Naive thymus-derived CD8-positive, alpha-beta T cell (primary cell): ENCODE measurements around the gene RAD51B. TPM values are rescaled to one million over a fixed set of nuclear protein-coding genes. Genes with fewer than 3 reads are reported as not detected.
"Not testable (repeated sequence)": the region's sequence is repeated elsewhere in the genome, so short reads cannot be mapped to it uniquely, and the experiment has no call there.

Experiments used
- ATAC-seq, 2 donors: fragments of 150-1000 bp; cut with Tn5 transposase in 1 of 2; sonication (Bioruptor Pico), chemical (Tn5 transposase) in 1 of 2; 1 replicate in 1 of 2; 2 replicates in 1 of 2; pipeline ENCODE4 v1.10.0; 2021; ENCODE audit warnings: mild to moderate bottlenecking in 2 of 2, moderate library complexity in 2 of 2
- POLR2A ChIA-PET: fragments of 350-600 bp; sonication (Branson Sonifier 250); formaldehyde crosslinking; loops from one replicate; lab custom pipeline; 2021; ENCODE audit warnings: antibody characterized with exemption; lab: Charles Lee
- DNase-seq, 10 donors: peaks; one replicate each; pipeline versions ENCODE4 v3.0.0 to v3.0.0-alpha.2; 2020 to 2022
- H3K27ac Mint-ChIP-seq, 10 donors: one replicate each; pipeline ENCODE4 v1.8.0; 2020 to 2022; ENCODE audit warnings: mild to moderate bottlenecking in 10 of 10, mixed read lengths in 10 of 10, moderate library complexity in 4 of 10, inconsistent platforms in 1 of 10
- H3K27me3 Mint-ChIP-seq, 5 donors: one replicate each; pipeline ENCODE4 v1.8.0; 2021 to 2022; ENCODE audit warnings: mixed read lengths in 5 of 5
- H3K36me3 Mint-ChIP-seq, 3 donors: one replicate each; pipeline ENCODE4 v1.8.0; 2020 to 2022; ENCODE audit warnings: mixed read lengths in 3 of 3, mild to moderate bottlenecking in 2 of 3, inconsistent platforms in 1 of 3
- H3K4me1 Mint-ChIP-seq, 4 donors: one replicate each; pipeline ENCODE4 v1.8.0; 2021 to 2022; ENCODE audit warnings: mixed read lengths in 4 of 4
- H3K4me3 Mint-ChIP-seq, 10 donors: one replicate each; pipeline ENCODE4 v1.8.0; 2020 to 2022; ENCODE audit warnings: mild to moderate bottlenecking in 10 of 10, mixed read lengths in 10 of 10, moderate library complexity in 6 of 10, inconsistent platforms in 1 of 10
- H3K9me3 Mint-ChIP-seq, 9 donors: one replicate each; pipeline ENCODE4 v1.8.0; 2020 to 2022; ENCODE audit warnings: mixed read lengths in 9 of 9, mild to moderate bottlenecking in 3 of 9, inconsistent platforms in 1 of 9, moderate library complexity in 1 of 9
- polyA plus RNA-seq, 3 donors: library from polyadenylated mRNA; unstranded; fragments of 300-500 nt; fragmentation: Illumina TruSeq; gene quantifications; one replicate each; pipeline ENCODE4 v1.2.3, GENCODE V29; 2021
- total RNA-seq, 8 experiments: library from RNA in 2 of 8; stranded (reverse) in 2 of 8; gene quantifications; one replicate each; pipeline ENCODE4 v1.2.3 and lab custom pipeline; 2021 to 2026

The RAD51B gene
- total and polyA plus RNA-seq, 5 experiments from 2014 or later = 15.1 to 30.0 (median 26.4) TPM

GRCh38 chr14:68693926-68694325 is 874.3 kb downstream of the RAD51B start:
- Mint-ChIP-seq H3K4me1 (peaks cover 21 to 50% (median 34%) of the 10 kb centered on the region in 4 donors), H3K27ac (peak overlapping the region in 3 of 10 donors; percentile 2 to 47 (median 31)), H3K4me3 (no peak overlapping the region), H3K9me3 (no peaks in the 10 kb centered on the region), H3K36me3 (no peaks in the 10 kb centered on the region), H3K27me3 (no peaks in the 10 kb centered on the region)
- ATAC-seq (no peak), DNase-seq (no peak)
- POLR2A ChIA-PET = interaction anchor here (0.6 to 2.0 kb wide), 5 partner anchors 8 to 214 kb away, joined by 3 to 8 read pairs (median 5); no protein-coding TSS in a partner anchor

DNA sequence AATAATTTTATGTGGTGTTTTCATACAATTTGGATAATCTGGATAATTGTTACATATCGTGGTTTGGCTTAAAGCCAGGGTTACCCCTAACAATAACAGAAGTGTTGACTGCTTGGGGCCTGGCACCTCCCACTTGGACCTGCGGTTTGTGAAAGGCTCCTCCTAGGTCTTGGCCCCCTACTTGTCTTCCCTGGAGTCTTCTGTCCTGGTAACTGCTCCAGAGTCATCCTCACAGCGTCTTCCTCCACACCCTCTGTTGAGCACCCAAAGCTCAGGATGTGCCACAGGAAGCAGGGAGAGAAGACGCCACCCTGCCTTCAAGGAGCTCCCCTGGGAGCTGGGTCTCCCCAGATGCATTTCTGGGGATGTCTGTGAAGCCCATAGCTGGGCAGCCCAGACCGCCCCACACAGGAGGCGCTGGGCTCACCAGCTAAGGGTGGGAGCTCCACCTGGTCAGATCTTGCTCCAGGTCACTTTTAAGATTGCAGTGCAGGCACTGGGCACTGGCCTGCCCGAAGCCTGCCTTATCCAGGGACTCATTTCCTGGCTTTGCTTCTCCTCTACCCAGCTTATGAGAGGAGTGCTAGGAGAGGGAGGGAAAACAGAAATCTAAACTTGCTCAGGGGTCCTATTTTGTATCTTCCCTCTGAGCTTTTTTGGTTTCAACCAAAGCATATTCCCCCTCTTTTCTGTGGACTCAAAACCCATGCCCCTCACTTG is 875.1 kb downstream of the RAD51B start:
- H3K27me3 Mint-ChIP-seq = no peaks in the 10 kb centered on the region

DNA sequence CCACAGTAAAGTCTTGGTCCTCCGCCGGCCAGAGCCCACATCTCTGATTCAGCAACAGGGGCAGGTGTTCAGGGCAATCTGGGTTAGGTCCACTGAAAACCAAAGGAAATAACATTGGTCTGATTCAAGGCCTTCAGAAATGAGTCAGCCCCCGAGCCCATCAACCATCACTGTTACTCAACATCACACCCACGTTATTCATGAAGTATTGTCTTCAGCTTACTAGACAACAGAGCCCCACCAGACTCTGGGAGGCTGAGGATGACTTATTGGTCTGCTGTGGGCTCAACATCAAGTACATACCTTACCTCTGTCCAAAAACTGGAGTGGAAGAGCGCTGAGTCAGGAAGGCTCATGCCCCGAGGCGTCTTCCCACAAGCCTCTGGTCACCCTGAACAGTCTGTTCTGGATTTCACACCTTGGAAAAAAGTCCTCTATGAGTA is 875.8 kb downstream of the RAD51B start:
- H3K4me1 Mint-ChIP-seq = peaks cover 16 to 40% (median 28%) of the 10 kb centered on the region in 4 donors
- peak overlapping the region in 7 of 10 donors; percentile 7 to 79 (median 64) for H3K27ac Mint-ChIP-seq
- no peaks in the 10 kb centered on the region for H3K36me3 Mint-ChIP-seq
- no peaks in the 10 kb centered on the region for H3K9me3 Mint-ChIP-seq
- H3K4me3 Mint-ChIP-seq = peak overlapping the region in 1 of 10 donors; percentile 26
- ATAC-seq (no peak), DNase-seq (no peak)
- H3K27me3 Mint-ChIP-seq = no peaks in the 10 kb centered on the region
- POLR2A ChIA-PET = interaction anchor here (1.7 to 2.0 kb wide), 2 partner anchors 10 to 86 kb away, joined by 5 to 8 read pairs; no protein-coding TSS in a partner anchor

More for the DNA sequence above, 875.1 kb downstream of the RAD51B start:
- Mint-ChIP-seq H3K4me3 (no peak overlapping the region), H3K4me1 (peaks cover 16 to 43% (median 28%) of the 10 kb centered on the region in 4 donors), H3K27ac (peak overlapping the region in 3 of 10 donors; percentile 7 to 68 (median 61)), H3K9me3 (no peaks in the 10 kb centered on the region), H3K36me3 (no peaks in the 10 kb centered on the region)
- no peak for DNase-seq
- POLR2A ChIA-PET = interaction anchor here (1.6 to 2.0 kb wide), 3 partner anchors 9 to 87 kb away, joined by 4 to 8 read pairs (median 5); no protein-coding TSS in a partner anchor
- no peak for ATAC-seq

DNA sequence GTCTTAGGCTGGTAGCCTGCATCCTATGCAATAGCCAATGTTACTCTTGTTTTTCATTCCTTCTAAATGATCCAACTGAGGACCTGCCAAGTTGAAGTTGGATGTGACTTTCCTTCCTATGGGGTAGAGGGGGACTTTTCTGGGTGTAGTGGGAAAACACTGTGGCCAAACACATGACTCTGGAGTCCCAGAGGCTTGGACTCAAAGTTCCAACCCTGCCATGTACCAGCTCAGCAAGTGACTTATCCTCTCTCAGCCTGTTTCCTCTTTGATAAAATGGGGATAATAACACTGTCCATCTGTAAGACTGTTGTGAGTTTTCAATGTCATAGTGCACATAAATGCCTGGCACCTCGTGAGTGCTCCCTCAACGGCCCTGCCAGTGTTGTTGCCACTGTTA is 876.3 kb downstream of the RAD51B start:
- Mint-ChIP-seq H3K4me1 (peaks cover 16 to 40% (median 28%) of the 10 kb centered on the region in 4 donors), H3K27ac (peak overlapping the region in 2 of 10 donors; percentile 64 to 68), H3K9me3 (peaks cover 0 to 3% (median 0%) of the 10 kb centered on the region in 9 donors), H3K4me3 (no peak overlapping the region), H3K27me3 (no peaks in the 10 kb centered on the region), H3K36me3 (peaks cover 0 to 3% (median 0%) of the 10 kb centered on the region in 3 donors)
- DNase-seq = no peak
- POLR2A ChIA-PET = no interaction called here
- no peak for ATAC-seq

GRCh38 chr14:68696266-68696665 is 876.7 kb downstream of the RAD51B start:
- Mint-ChIP-seq H3K27me3 (no peaks in the 10 kb centered on the region), H3K27ac (peak overlapping the region in 1 of 10 donors; percentile 68), H3K36me3 (peaks cover 0 to 7% (median 0%) of the 10 kb centered on the region in 3 donors), H3K9me3 (peaks cover 0 to 6% (median 0%) of the 10 kb centered on the region in 9 donors), H3K4me1 (peaks cover 18 to 39% (median 28%) of the 10 kb centered on the region in 4 donors), H3K4me3 (no peak overlapping the region)
- POLR2A ChIA-PET = no interaction called here
- no peak for DNase-seq
- no peak for ATAC-seq

DNA sequence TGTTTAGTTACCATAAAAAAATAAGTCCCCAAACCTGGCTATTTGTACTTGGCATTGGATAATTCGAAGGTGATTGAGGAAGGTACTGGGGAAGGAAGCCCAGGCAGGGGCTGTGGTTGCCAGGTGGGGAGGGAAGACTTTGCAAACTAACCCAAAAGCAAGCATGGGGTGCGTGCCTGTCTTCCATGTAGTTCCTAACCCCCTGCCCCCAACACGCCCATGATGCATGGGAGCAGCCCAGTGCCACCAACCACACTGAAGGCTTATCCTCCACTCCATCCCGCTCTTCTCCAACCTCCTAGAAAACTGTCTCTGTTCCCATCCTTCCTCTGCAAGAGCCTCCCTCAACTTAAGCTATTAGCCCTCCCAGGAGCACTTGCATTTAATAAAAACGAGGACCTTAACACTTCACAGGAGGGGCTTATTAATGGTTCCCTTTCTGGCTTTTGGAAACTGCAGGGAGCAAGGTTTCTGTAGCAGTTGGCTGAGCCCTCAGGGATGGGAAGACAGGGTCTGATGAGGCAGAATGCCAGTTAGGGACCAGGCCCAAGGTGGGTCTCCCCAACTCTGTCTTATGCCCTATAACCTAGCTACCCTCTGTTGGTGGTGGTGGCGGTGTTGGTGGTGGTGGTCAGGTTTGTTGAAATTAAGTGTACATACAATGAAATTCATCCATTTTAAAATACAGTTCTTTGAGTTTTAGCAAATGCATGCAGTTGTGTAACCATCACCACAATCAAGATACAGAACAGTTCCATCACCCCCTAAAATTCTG is 877.3 kb downstream of the RAD51B start:
- peaks cover 17 to 36% (median 27%) of the 10 kb centered on the region in 4 donors for H3K4me1 Mint-ChIP-seq
- peaks cover 0 to 8% (median 0%) of the 10 kb centered on the region in 3 donors for H3K36me3 Mint-ChIP-seq
- H3K4me3 Mint-ChIP-seq = peak overlapping the region in 1 of 10 donors; percentile 56
- H3K9me3 Mint-ChIP-seq = peaks cover 0 to 6% (median 0%) of the 10 kb centered on the region in 9 donors
- no peaks in the 10 kb centered on the region for H3K27me3 Mint-ChIP-seq
- DNase-seq (no peak), ATAC-seq (no peak)
- H3K27ac Mint-ChIP-seq = no peak overlapping the region
- POLR2A ChIA-PET = no interaction called here

DNA sequence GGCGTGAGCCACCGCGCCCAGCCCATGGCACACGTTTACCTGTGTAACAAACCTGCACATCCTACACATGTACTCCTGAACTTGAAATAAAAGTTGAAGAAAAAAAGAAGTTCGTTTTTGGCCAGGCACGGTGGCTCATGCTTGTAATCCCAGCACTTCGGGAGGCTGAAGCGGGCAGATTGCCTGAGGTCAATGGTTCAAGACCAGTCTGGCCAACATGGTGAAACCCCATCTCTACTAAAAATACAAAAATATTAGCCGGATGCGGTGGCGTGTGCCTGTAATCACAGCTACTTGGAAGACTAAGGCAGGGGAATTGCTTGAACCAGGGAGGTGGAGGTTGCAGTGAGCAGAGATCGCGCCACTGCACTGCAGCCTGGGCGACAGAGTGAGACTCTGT is 879.2 kb downstream of the RAD51B start:
- not testable (repeated sequence) for H3K9me3 Mint-ChIP-seq

GRCh38 chr14:68701001-68701741 is 881.6 kb downstream of the RAD51B start:
- POLR2A ChIA-PET = no interaction called here
- ATAC-seq (no peak), DNase-seq (no peak)
- Mint-ChIP-seq H3K4me3 (no peak overlapping the region), H3K4me1 (peaks cover 0 to 6% (median 1%) of the 10 kb centered on the region in 4 donors), H3K36me3 (peaks cover 0 to 8% (median 0%) of the 10 kb centered on the region in 3 donors), H3K27me3 (no peaks in the 10 kb centered on the region), H3K27ac (peak overlapping the region in 3 of 10 donors; percentile 20 to 67 (median 28)), H3K9me3 (peaks cover 0 to 6% (median 0%) of the 10 kb centered on the region in 9 donors)

More for the DNA sequence above, 879.2 kb downstream of the RAD51B start:
- not testable (repeated sequence) for ATAC-seq, H3K4me3 Mint-ChIP-seq, H3K27me3 Mint-ChIP-seq, DNase-seq, H3K36me3 Mint-ChIP-seq, H3K27ac Mint-ChIP-seq
- POLR2A ChIA-PET = interaction anchor here (1.0 kb wide), 1 partner anchor 10 kb away, joined by 3 read pairs; no protein-coding TSS in a partner anchor
- H3K4me1 Mint-ChIP-seq = peaks cover 9 to 21% (median 15%) of the 10 kb centered on the region in 4 donors

GRCh38 chr14:68702135-68702534 is 882.6 kb downstream of the RAD51B start:
- peaks cover 0 to 6% (median 0%) of the 10 kb centered on the region in 9 donors for H3K9me3 Mint-ChIP-seq
- H3K4me1 Mint-ChIP-seq = peaks cover 0 to 6% (median 1%) of the 10 kb centered on the region in 4 donors
- no peak for DNase-seq
- H3K27me3 Mint-ChIP-seq = no peaks in the 10 kb centered on the region
- H3K4me3 Mint-ChIP-seq = no peak overlapping the region
- peaks cover 0 to 8% (median 0%) of the 10 kb centered on the region in 3 donors for H3K36me3 Mint-ChIP-seq
- ATAC-seq = no peak
- H3K27ac Mint-ChIP-seq = no peak overlapping the region
- POLR2A ChIA-PET = interaction anchor here (1.0 kb wide), 1 partner anchor 10 kb away, joined by 3 read pairs; no protein-coding TSS in a partner anchor

- Mint-ChIP-seq H3K27ac (no peak overlapping the region), H3K9me3 (peaks cover 0 to 6% (median 0%) of the 10 kb centered on the region in 9 donors), H3K36me3 (peaks cover 0 to 8% (median 0%) of the 10 kb centered on the region in 3 donors), H3K4me3 (no peak overlapping the region), H3K27me3 (no peaks in the 10 kb centered on the region), H3K4me1 (peaks cover 0 to 6% (median 1%) of the 10 kb centered on the region in 4 donors)
- DNase-seq (no peak), ATAC-seq (no peak)
- POLR2A ChIA-PET = interaction anchor here (0.6 to 1.0 kb wide), 2 partner anchors 9 to 357 kb away, joined by 3 read pairs; no protein-coding TSS in a partner anchor
Measured at GRCh38 chr14:68702578-68702977, 883.0 kb downstream of the RAD51B start.

GRCh38 chr14:68703093-68703492 is 883.5 kb downstream of the RAD51B start:
- H3K27me3 Mint-ChIP-seq = no peaks in the 10 kb centered on the region
- POLR2A ChIA-PET = interaction anchor here (0.6 to 1.0 kb wide), 2 partner anchors 9 to 358 kb away, joined by 3 read pairs; no protein-coding TSS in a partner anchor

More at GRCh38 chr14:68703093-68703492, 883.5 kb downstream of the RAD51B start:
- DNase-seq = no peak
- Mint-ChIP-seq H3K27ac (no peak overlapping the region), H3K4me1 (peaks cover 0 to 6% (median under 1%) of the 10 kb centered on the region in 4 donors), H3K4me3 (no peak overlapping the region), H3K9me3 (peaks cover 0 to 6% (median 0%) of the 10 kb centered on the region in 9 donors), H3K36me3 (peaks cover 0 to 8% (median 0%) of the 10 kb centered on the region in 3 donors)
- no peak for ATAC-seq
